Upper lobe of left lung (tissue), 6 donors: ENCODE data around the gene REPS1. TPM values are rescaled to one million over a fixed set of nuclear protein-coding genes. Genes with fewer than 3 reads are reported as not detected.
A peak's percentile ranks its signal among the peaks of the same experiment; 100 is the strongest.

Source experiments
- ATAC-seq, 2 donors: fragments of 200-7000 bp; cut with Tn5 transposase; one replicate each; pipeline ENCODE4 v1.9.1; 2022; ENCODE audit warnings: mild to moderate bottlenecking in 2 of 2, moderate library complexity in 2 of 2; ENCODE audit not compliant: low FRiP score in 2 of 2
- DNase-seq, 2 donors: peaks; one replicate each; pipeline ENCODE4 v3.0.0-alpha.2; 2019 to 2020
- H3K27ac ChIP-seq, 4 donors: fragments of 200-600 bp; sonication (generic); one replicate each; pipeline ENCODE4 v1.5.1; 2016 to 2019
- H3K27me3 ChIP-seq, 4 donors: fragments of 200-600 bp; sonication (generic); one replicate each; pipeline ENCODE4 v1.5.1; 2017 to 2019
- H3K36me3 ChIP-seq, 4 donors: fragments of 200-600 bp; sonication (generic); one replicate each; pipeline ENCODE4 v1.5.1; 2016 to 2019
- H3K4me1 ChIP-seq, 4 donors: fragments of 200-600 bp; sonication (generic); one replicate each; pipeline ENCODE4 v1.5.1; 2018 to 2019
- H3K4me3 ChIP-seq, 4 donors: fragments of 200-600 bp; sonication (generic); one replicate each; pipeline ENCODE4 v1.5.1; 2017 to 2019; ENCODE audit warnings: mild to moderate bottlenecking in 2 of 4, moderate library complexity in 1 of 4
- H3K9me3 ChIP-seq, 4 donors: fragments of 200-600 bp; sonication (generic); one replicate each; pipeline ENCODE4 v1.5.1; 2018 to 2019
- EP300 ChIP-seq, 4 donors: sonication (generic); formaldehyde crosslinking; IDR thresholded peaks; one replicate each; pipeline ENCODE4 v1.5.1; 2017; ENCODE audit warnings: antibody characterized with exemption in 4 of 4, control low read depth in 2 of 4
- POLR2A ChIP-seq, 4 donors: fragments of 450-650 bp; IDR thresholded peaks; one replicate each; pipeline ENCODE4 v1.5.1; 2016 to 2017; ENCODE audit warnings: antibody characterized with exemption in 4 of 4, mild to moderate bottlenecking in 2 of 4
- POLR2AphosphoS5 ChIP-seq, 2 donors: sonication (generic); formaldehyde crosslinking; IDR thresholded peaks; one replicate each; pipeline ENCODE4 v1.5.1; 2017; ENCODE audit warnings: antibody characterized with exemption in 2 of 2
- WGBS, 2 donors: methylation state at CpG; one replicate each; pipeline ENCODE4 v1.1.5; 2017 to 2018; 5-methylcytosine and 5-hydroxymethylcytosine counted together
- total RNA-seq, 6 donors: library from RNA; depleted of rRNA in 4 of 6; stranded (reverse); fragments of >200 nt in 4 of 6; gene quantifications; one replicate each; pipeline versions ENCODE4 v1.1.0 to v1.2.1, GENCODE V29; 2016 to 2021
- TF ChIP-seq, protein P1 (sequence below), 6 experiments: fragments of 450-650 bp in 4 of 6; fragments of 200-600 bp in 2 of 6; sonication (generic) in 2 of 6; IDR thresholded peaks; one replicate each; pipeline ENCODE4 v1.5.1; 2016 to 2019; ENCODE audit warnings: antibody characterized with exemption in 6 of 6
- donor health status: DM: no; HTN: no; CAD: no; lungs with moderate emphysema.
- donor health status: DM: no; HTN: yes; CAD: no; lungs with severe emphysema.

The REPS1 gene
- total RNA-seq, 6 donors from 2014 or later: 30.8 to 90.1 (median 38.6) TPM

- no peak for TF ChIP-seq EP300 (IDR thresholded peaks at IDR 0.05)
- no peak for TF ChIP-seq POLR2A (IDR thresholded peaks at IDR 0.05)
- TF ChIP-seq POLR2AphosphoS5 (IDR thresholded peaks at IDR 0.05): no peak
- TF ChIP-seq, protein P1, sequence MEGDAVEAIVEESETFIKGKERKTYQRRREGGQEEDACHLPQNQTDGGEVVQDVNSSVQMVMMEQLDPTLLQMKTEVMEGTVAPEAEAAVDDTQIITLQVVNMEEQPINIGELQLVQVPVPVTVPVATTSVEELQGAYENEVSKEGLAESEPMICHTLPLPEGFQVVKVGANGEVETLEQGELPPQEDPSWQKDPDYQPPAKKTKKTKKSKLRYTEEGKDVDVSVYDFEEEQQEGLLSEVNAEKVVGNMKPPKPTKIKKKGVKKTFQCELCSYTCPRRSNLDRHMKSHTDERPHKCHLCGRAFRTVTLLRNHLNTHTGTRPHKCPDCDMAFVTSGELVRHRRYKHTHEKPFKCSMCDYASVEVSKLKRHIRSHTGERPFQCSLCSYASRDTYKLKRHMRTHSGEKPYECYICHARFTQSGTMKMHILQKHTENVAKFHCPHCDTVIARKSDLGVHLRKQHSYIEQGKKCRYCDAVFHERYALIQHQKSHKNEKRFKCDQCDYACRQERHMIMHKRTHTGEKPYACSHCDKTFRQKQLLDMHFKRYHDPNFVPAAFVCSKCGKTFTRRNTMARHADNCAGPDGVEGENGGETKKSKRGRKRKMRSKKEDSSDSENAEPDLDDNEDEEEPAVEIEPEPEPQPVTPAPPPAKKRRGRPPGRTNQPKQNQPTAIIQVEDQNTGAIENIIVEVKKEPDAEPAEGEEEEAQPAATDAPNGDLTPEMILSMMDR (IDR thresholded peaks at IDR 0.05): no peak
- ATAC-seq (no peak), DNase-seq (no peak)
- H3K4me1 ChIP-seq: peaks cover 0 to 10% (median 3%) of the 10 kb centered on the region in 4 donors
- H3K4me3 ChIP-seq: no peak overlapping the region
- H3K27me3 ChIP-seq: no peaks in the 10 kb centered on the region
- H3K36me3 ChIP-seq: no peaks in the 10 kb centered on the region
- 95 to 100% methylated on average over 1 of the region's 1 CpG for WGBS, 2 donors
- H3K27ac ChIP-seq: peak overlapping the region in 1 of 4 donors; percentile 19
- no peaks in the 10 kb centered on the region for H3K9me3 ChIP-seq
Observed at GRCh38 chr6:138964012-138964411, 24.0 kb downstream of the REPS1 start.

DNA sequence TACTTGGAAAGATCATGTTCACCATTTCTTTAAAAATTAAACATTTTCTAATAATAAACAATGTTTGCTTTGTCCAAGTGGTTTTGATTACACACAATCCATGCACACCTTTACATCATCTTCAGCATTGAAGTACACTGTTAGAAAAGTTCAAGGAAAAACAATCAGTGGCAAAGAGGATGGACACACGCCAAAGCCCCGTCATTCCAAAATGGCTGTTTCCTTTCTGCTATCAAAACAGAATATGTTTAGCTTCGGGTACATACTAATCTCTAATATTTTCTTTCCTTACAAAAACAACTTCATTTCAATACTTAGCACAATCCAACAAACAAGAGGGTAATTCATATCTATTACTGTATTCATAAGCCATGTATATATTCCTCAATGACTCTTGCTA is 24.5 kb downstream of the REPS1 start:
- no peaks in the 10 kb centered on the region for H3K27me3 ChIP-seq
- no peak for ATAC-seq

DNA sequence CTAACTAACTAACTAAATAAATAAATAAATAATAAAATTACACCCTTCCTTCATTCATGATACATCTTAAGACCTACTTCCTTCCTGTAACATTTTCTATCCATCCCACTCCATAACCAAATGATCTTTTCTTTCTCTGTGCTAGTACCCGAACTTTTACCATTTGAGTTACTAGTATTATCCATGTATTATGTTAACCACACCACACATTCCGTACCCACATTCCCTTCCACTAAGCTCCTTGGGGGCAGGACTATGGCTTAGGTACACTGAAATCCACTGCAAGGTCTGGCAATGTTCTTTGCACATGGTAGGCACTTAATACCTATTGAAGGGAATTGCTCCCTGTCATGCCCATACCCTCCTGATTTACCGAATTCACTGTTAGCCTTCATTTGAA is 24.9 kb downstream of the REPS1 start:
- H3K9me3 ChIP-seq: no peaks in the 10 kb centered on the region
- WGBS, 2 donors: 92 to 95% methylated on average over 3 of the region's 3 CpGs
- H3K27me3 ChIP-seq: no peaks in the 10 kb centered on the region
- no peak overlapping the region for H3K27ac ChIP-seq
- DNase-seq (no peak), ATAC-seq (no peak)
- no peak overlapping the region for H3K4me3 ChIP-seq
- TF ChIP-seq EP300 (IDR thresholded peaks at IDR 0.05) (no peak), POLR2AphosphoS5 (IDR thresholded peaks at IDR 0.05) (no peak), POLR2A (IDR thresholded peaks at IDR 0.05) (no peak)
- TF ChIP-seq, protein P1 (IDR thresholded peaks at IDR 0.05): no peak
- H3K36me3 ChIP-seq: no peaks in the 10 kb centered on the region
- peaks cover 0 to 14% (median 10%) of the 10 kb centered on the region in 4 donors for H3K4me1 ChIP-seq

More for the DNA sequence above, 24.5 kb downstream of the REPS1 start:
- H3K4me3 ChIP-seq: no peak overlapping the region
- no peaks in the 10 kb centered on the region for H3K9me3 ChIP-seq
- H3K27ac ChIP-seq: peak overlapping the region in 1 of 4 donors; percentile 19
- 38 to 54% methylated on average over 3 of the region's 3 CpGs for WGBS, 2 donors
- H3K36me3 ChIP-seq: no peaks in the 10 kb centered on the region
- peaks cover 0 to 10% (median 7%) of the 10 kb centered on the region in 4 donors for H3K4me1 ChIP-seq
- DNase-seq: no peak
- TF ChIP-seq POLR2A (IDR thresholded peaks at IDR 0.05): no peak
- TF ChIP-seq, protein P1 (IDR thresholded peaks at IDR 0.05): no peak
- TF ChIP-seq EP300 (IDR thresholded peaks at IDR 0.05): no peak
- no peak for TF ChIP-seq POLR2AphosphoS5 (IDR thresholded peaks at IDR 0.05)

GRCh38 chr6:138959521-138959920 is 28.5 kb downstream of the REPS1 start:
- Histone ChIP-seq H3K9me3 (no peaks in the 10 kb centered on the region), H3K27me3 (no peaks in the 10 kb centered on the region), H3K36me3 (no peaks in the 10 kb centered on the region), H3K4me1 (peaks cover 6 to 34% (median 19%) of the 10 kb centered on the region in 4 donors), H3K4me3 (no peak overlapping the region), H3K27ac (no peak overlapping the region)
- TF ChIP-seq POLR2A (IDR thresholded peaks at IDR 0.05) (no peak), POLR2AphosphoS5 (IDR thresholded peaks at IDR 0.05) (no peak), EP300 (IDR thresholded peaks at IDR 0.05) (no peak)
- TF ChIP-seq, protein P1 (IDR thresholded peaks at IDR 0.05): no peak
- ATAC-seq (no peak), DNase-seq (no peak)
- 90 to 93% methylated on average over 3 of the region's 3 CpGs for WGBS, 2 donors

- DNase-seq: no peak
- ATAC-seq: no peak
- no peak for TF ChIP-seq EP300 (IDR thresholded peaks at IDR 0.05)
- no peak for TF ChIP-seq POLR2AphosphoS5 (IDR thresholded peaks at IDR 0.05)
- TF ChIP-seq, protein P1 (IDR thresholded peaks at IDR 0.05): no peak
- no peak for TF ChIP-seq POLR2A (IDR thresholded peaks at IDR 0.05)
- 60 to 65% methylated on average over 1 of the region's 1 CpG for WGBS, 2 donors
- Histone ChIP-seq H3K9me3 (no peaks in the 10 kb centered on the region), H3K4me3 (no peak overlapping the region), H3K27me3 (no peaks in the 10 kb centered on the region), H3K36me3 (no peaks in the 10 kb centered on the region), H3K4me1 (peaks cover 6 to 30% (median 17%) of the 10 kb centered on the region in 4 donors), H3K27ac (no peak overlapping the region)
Observed at GRCh38 chr6:138958595-138958994, 29.5 kb downstream of the REPS1 start.
